ENCODE data around the gene FARS2. TPM values are rescaled to one million over a fixed set of nuclear protein-coding genes. Genes with fewer than 3 reads are reported as not detected.

Gene FARS2
- total RNA-seq, 1 experiment from 2014 or later, result 28.2 TPM

- DNase-seq (ENCODE audit: low read depth), result peak; percentile 11
These were observed 11.7 kb upstream of the FARS2 start for GRCh38 chr6:5249451-5250122.

DNA sequence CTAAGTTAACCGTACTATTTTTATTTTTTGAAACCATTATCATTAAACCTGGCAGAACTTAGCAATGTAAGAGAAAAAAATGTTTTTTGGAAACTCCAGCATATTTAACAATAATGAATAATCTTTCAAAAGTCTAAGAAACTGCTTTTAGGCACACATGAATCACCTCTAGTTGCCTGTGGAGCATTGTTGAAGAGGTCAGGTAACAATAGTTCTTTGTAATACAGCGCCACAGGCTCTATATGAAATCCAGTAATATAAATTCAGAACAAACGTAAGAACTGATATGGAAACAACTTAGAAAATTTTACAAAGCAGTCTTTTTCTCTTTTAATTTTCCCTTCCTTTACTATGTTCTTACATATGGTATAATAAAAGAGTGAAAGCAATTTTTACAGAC lies 10.9 kb upstream of the FARS2 start:
- no peak for DNase-seq (ENCODE audit: low read depth)

DNA sequence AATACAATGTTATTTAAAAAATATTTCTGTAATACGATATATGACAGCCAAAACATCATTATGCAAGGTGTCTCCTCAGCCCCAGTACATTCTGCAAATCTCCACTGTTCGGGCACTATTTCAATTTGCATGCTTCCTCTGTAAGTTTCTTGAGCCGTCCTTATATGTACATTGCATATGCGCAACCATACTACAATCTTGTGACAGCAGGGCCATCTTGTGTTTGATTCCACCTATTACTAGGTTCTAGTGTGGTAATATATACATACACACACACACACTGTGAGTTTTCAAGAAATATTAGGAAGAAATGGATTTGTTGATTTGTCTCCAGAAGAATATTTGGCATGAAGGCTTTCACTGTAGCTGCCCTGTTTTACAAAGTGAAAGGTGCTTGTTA lies 10.4 kb upstream of the FARS2 start:
- DNase-seq (ENCODE audit: low read depth), result no peak

DNA sequence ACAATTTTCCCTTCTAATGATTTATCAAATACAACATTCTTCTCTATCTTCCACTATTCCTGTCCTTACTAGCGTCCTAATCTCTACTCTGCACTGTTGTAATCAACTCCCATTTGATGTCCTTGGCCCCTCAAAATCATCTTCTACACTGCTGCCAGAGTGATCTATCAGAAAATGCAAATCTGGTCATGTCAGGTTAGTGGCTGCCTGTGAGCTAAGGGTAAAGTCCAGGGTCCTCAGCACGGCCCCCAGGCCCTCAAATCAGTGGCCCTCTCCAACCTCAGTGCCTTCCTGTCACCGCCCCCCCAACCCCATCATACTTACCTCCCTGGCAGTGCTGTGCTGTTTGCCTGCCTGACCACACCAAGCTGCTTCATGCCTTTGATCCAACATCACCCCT lies 4.4 kb upstream of the FARS2 start:
- DNase-seq (ENCODE audit: low read depth), result no peak

DNA sequence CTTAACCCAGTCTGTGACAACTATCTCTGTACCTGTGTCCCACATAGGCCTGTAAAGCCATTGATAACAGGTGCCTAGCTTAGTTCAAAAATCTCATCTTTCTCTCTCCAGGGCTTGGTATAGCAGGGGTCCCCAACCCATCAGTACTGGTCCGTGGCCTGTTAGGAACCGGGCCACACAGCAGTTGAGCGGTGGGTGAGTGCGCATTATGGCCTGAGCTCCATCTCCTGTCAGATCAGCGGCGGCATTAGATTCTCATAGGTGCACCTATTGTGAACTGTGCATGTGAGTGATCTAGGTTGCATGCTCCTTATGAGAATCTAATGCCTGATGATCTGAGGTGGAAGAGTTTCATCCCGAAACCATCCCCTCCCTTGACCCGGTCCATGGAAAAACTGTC lies 3.9 kb upstream of the FARS2 start:
- DNase-seq (ENCODE audit: low read depth), result no peak

- no peak for DNase-seq (ENCODE audit: low read depth)
These were observed 1.9 kb upstream of the FARS2 start for GRCh38 chr6:5259428-5259827.

- DNase-seq (ENCODE audit: low read depth), result peak; percentile 78
These were observed 1.1 kb upstream of the FARS2 start for GRCh38 chr6:5260111-5260620.

DNA sequence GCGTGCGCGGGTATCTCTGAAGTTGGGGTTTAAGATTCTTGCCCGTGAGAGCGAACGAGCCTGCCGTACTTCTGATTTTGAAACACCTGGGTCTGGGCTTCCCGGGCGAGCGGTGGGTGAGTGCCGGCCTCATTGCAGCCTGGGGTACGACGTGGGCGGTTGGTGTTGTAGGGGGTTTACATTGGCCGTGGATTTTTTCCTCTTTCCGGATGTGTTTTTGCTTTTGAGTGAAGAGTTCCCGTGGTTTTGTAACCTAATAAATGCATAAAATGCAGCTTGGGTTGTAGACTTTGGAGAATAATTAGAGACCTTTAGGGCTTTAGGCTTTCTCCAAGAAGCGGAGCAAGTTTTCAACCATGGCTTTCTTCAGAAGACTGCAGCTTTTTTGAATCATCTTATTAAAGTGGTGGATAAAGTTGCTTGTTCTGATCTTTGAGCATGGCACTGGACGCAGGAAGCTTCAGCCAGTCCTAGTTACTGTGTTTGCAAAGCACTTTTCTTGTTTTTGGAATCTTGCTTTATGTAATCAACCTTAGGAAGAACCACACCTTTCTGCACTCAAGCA lies 314 bp downstream of the FARS2 start:
- DNase-seq (ENCODE audit: low read depth), result peak; percentile 27

- no peak for DNase-seq (ENCODE audit: low read depth)
These were observed 5.1 kb downstream of the FARS2 start for GRCh38 chr6:5266423-5266822.

DNA sequence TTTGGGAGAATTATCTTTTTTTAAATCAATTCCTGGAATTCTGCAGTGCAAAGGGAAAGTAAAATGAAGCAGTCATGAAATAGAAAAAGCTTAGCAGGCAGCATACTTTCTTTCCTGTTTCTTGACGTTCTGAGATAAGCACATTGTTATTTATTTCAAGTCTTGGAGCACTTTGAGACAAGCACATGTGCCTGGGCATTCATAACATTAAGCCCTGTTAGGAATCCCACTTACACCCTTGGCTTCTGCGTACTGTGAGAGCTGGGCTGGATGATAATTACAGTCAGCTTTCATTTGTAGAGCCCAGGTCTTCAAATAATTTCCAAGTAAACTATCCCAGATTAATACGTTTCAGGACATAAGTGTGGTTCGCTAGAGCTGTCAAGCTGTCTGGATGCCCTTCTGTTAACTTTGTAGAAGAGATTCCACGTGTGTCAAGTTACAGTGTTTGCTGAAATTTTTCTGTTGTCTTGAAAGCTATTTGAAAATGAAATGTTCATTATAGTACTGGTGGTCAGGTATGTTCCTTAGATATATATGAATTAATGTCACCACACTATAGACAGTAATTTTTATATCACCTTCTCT lies 8.9 kb downstream of the FARS2 start:
- no peak for DNase-seq (ENCODE audit: low read depth)

DNA sequence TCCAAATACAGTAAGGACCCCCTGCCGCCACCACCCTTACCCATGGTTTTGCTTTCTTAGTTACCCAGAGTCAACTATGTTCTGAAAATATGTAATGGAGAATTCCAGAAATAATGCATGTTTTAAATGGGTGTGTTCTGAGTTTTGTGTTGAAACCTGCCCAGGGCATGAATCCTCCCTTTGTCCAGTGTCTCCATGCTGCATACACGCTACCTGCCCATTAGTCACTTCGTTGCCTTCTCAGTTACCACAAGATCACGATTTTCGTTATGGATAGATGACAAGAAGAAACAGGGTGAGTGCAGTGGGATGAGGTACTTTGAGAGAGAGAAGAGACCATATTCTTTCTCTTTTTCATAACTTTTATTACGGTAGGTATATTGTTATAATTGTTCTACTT lies 10.6 kb downstream of the FARS2 start:
- DNase-seq (ENCODE audit: low read depth), result no peak

DNA sequence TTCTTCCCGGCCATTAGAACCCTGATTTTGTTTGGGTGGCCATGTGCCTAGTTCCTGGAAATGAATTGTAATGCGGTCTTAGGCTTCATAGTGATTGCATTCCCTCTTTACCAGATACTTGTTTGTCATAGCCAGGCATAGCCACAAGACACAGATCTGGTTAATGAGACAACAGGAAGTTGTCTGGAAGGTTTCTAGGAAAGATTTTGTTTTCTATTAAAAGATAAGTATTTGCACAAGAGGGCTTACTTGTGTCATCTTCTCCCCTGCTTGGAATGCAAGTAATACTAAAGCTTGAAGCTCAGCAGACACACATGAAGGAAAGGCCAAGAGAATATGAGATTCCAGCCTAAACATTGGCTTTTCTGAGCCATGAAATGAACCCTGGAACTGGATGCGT lies 12.9 kb downstream of the FARS2 start:
- DNase-seq (ENCODE audit: low read depth), result no peak

DNA sequence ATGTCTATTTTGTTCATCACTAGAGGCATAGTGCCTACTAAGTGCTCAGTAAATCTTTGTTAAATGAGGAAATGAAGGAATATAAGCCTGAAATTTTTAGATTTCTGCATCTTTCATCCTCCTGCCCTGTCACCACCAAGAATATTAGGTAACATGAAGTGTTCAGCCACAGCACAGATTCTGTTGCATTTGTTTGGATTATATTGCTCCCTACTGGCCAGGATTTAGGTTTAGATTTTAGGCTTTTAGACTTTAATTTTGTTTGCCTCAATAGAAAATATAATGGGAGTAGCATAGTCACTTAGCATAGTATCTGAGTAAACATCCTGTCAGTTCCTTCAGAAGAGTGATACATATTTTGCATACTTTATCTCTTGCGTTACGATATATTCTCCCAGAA lies 14.2 kb downstream of the FARS2 start:
- no peak for DNase-seq (ENCODE audit: low read depth)

- DNase-seq (ENCODE audit: low read depth), result no peak
These were observed 15.3 kb downstream of the FARS2 start for GRCh38 chr6:5276581-5276980.

DNA sequence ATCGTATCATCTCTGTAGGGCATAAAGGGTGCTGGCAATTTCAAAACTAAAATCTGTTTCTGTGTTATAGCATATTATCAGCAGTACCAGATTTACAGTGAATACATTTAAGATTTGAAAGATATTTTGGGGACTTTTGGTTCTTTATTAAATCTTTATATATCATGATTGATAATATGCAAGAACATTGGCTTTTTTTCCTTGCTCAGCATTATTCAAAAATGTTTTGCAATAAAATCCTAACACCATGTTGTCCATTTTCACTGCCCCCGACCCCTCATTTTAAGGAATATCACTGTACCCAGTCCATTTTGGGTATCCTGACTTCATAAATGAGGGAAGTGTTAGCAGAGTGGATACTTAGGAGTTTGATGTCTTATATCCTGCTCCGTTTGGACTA lies 16.3 kb downstream of the FARS2 start:
- no peak for DNase-seq (ENCODE audit: low read depth)

DNA sequence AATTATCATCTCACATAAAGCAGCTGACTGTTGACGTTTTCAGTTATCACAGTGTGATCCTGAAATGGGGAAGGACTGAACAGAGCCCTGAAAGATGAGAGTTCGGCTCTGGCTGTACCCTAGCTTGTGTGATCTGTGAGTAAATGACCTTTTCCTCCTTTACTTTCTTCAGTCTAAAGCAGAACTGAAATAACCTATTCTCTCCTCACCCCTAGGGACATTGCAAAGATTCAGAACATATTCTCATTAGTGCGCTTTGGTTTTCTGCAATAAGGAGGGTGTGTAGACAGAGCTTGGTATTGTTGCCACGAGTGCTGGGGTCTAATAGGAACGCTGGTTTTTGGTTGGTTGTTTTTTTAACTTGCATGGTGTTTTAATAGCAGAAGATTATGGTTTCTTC lies 16.7 kb downstream of the FARS2 start:
- DNase-seq (ENCODE audit: low read depth), result no peak

DNA sequence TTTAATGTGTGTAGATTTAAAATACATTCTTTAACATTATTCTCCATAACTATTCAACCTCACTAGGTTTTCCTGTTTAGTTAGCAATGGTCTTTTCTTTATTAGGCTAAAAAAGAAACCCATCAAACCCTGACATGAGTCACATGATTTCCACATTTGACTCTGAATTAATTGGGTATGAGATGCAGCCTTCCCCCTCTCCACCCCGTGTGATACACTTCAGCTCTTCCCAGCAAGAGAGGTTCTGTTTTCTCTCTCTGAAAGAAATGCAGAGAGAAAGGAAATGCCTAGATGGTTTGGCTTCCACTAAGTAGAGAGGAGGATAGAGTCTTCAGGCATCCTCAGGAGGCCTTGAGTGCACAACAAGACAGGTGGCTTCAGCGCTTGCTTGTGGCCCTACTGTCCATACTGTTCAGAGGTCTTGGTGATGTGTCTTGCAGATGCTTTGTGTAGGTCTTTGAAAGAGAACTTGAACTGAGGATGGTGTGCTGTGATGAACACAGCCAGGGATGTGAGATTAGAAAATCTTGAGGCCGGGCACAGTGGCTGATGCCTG lies 17.3 kb downstream of the FARS2 start:
- DNase-seq (ENCODE audit: low read depth), result no peak

- peak; percentile 58 for DNase-seq (ENCODE audit: low read depth)
These were observed 18.6 kb downstream of the FARS2 start for GRCh38 chr6:5279891-5280338.

- DNase-seq (ENCODE audit: low read depth), result no peak
These were observed 19.6 kb downstream of the FARS2 start for GRCh38 chr6:5280920-5281319.

GRCh38 chr6:5282191-5282623 lies 20.9 kb downstream of the FARS2 start:
- no peak for DNase-seq (ENCODE audit: low read depth)

DNA sequence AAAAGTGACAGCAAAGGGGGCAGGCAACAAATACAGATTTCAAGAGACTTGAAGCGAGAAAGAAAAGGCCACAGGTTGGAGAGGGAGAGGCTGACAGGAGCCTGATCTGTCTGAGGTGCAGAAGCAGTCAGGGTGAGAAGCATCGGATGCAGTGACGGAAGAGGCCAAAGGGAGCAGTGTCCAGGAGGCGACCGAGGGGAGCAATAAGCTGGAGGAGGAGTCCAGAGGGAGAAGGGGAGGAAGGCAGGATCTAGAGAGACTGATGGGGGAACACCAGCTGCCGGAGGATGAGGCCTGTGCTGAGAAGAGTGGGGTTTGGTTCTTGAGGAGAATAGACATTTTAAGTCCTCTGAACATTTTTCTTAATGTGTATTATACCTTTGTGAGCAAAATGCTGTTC lies 23.8 kb downstream of the FARS2 start:
- DNase-seq (ENCODE audit: low read depth), result no peak

- DNase-seq (ENCODE audit: low read depth), result no peak
These were observed 24.2 kb downstream of the FARS2 start for GRCh38 chr6:5285526-5285925.

DNA sequence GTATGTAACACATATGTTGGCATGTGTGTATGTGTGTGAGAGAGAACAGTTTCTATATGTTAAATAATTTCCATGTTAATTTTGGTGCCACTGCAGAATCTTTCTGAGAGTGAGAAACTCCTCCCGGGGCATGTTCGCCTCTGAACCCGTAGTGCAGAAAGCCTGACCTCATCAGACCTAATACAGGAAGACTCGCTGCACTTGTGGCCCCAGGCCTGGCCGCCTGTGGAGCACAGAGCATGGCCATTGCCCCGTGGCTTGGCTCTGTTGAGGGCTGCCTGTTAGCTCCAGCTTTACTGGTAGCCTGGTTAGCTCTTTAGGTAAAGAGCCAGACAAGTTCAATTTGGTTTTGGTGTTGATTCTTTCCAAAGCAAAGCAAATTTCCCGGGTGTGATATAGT lies 25.5 kb downstream of the FARS2 start:
- DNase-seq (ENCODE audit: low read depth), result no peak
